Naive thymus-derived CD8-positive, alpha-beta T cell (primary cell): ENCODE data around the gene CLIP2. TPM values are rescaled to one million over a fixed set of nuclear protein-coding genes. Genes with fewer than 3 reads are reported as not detected.
"Not testable (repeated sequence)": the region's sequence is repeated elsewhere in the genome, so short reads cannot be mapped to it uniquely, and the experiment has no call there.

ENCODE experiments used
- ATAC-seq, 2 donors: fragments of 150-1000 bp; cut with Tn5 transposase in 1 of 2; sonication (Bioruptor Pico), chemical (Tn5 transposase) in 1 of 2; 1 replicate in 1 of 2; 2 replicates in 1 of 2; pipeline ENCODE4 v1.10.0; 2021; ENCODE audit warnings: mild to moderate bottlenecking in 2 of 2, moderate library complexity in 2 of 2
- POLR2A ChIA-PET: fragments of 350-600 bp; sonication (Branson Sonifier 250); formaldehyde crosslinking; loops from one replicate; lab custom pipeline; 2021; ENCODE audit warnings: antibody characterized with exemption; lab: Charles Lee
- DNase-seq, 10 donors: peaks; one replicate each; pipeline versions ENCODE4 v3.0.0 to v3.0.0-alpha.2; 2020 to 2022
- H3K27ac Mint-ChIP-seq, 10 donors: one replicate each; pipeline ENCODE4 v1.8.0; 2020 to 2022; ENCODE audit warnings: mild to moderate bottlenecking in 10 of 10, mixed read lengths in 10 of 10, moderate library complexity in 4 of 10, inconsistent platforms in 1 of 10
- H3K27me3 Mint-ChIP-seq, 5 donors: one replicate each; pipeline ENCODE4 v1.8.0; 2021 to 2022; ENCODE audit warnings: mixed read lengths in 5 of 5
- H3K36me3 Mint-ChIP-seq, 3 donors: one replicate each; pipeline ENCODE4 v1.8.0; 2020 to 2022; ENCODE audit warnings: mixed read lengths in 3 of 3, mild to moderate bottlenecking in 2 of 3, inconsistent platforms in 1 of 3
- H3K4me1 Mint-ChIP-seq, 4 donors: one replicate each; pipeline ENCODE4 v1.8.0; 2021 to 2022; ENCODE audit warnings: mixed read lengths in 4 of 4
- H3K4me3 Mint-ChIP-seq, 10 donors: one replicate each; pipeline ENCODE4 v1.8.0; 2020 to 2022; ENCODE audit warnings: mild to moderate bottlenecking in 10 of 10, mixed read lengths in 10 of 10, moderate library complexity in 6 of 10, inconsistent platforms in 1 of 10
- H3K9me3 Mint-ChIP-seq, 9 donors: one replicate each; pipeline ENCODE4 v1.8.0; 2020 to 2022; ENCODE audit warnings: mixed read lengths in 9 of 9, mild to moderate bottlenecking in 3 of 9, inconsistent platforms in 1 of 9, moderate library complexity in 1 of 9
- polyA plus RNA-seq, 3 donors: library from polyadenylated mRNA; unstranded; fragments of 300-500 nt; fragmentation: Illumina TruSeq; gene quantifications; one replicate each; pipeline ENCODE4 v1.2.3, GENCODE V29; 2021
- total RNA-seq, 8 experiments: library from RNA in 2 of 8; stranded (reverse) in 2 of 8; gene quantifications; one replicate each; pipeline ENCODE4 v1.2.3 and lab custom pipeline; 2021 to 2026

CLIP2 gene
- total and polyA plus RNA-seq, 5 experiments from 2014 or later = 0.20 to 5.2 (median 0.32) TPM

GRCh38 chr7:74306004-74306729 lies 17.0 kb downstream of the CLIP2 start:
- DNase-seq (peak in 3 of 10 donors; percentile 9 to 18 (median 17)), ATAC-seq (peak; percentile 59 to 65)
- peak overlapping the region in 3 of 10 donors; percentile 43 to 50 (median 49) for H3K27ac Mint-ChIP-seq
- peak overlapping the region; percentile 69 to 89 (median 77) for H3K4me3 Mint-ChIP-seq
- POLR2A ChIA-PET = no interaction called here
- no peaks in the 10 kb centered on the region for H3K9me3 Mint-ChIP-seq
- H3K36me3 Mint-ChIP-seq = peaks cover 0 to 2% (median 0%) of the 10 kb centered on the region in 3 donors
- peaks cover under 1 to 15% (median 9%) of the 10 kb centered on the region in 5 donors for H3K27me3 Mint-ChIP-seq
- H3K4me1 Mint-ChIP-seq = peaks cover 9 to 27% (median 18%) of the 10 kb centered on the region in 4 donors

- POLR2A ChIA-PET = no interaction called here
- peak; percentile 30 to 68 for ATAC-seq
- peak overlapping the region; percentile 69 to 89 (median 77) for H3K4me3 Mint-ChIP-seq
Measured at GRCh38 chr7:74306730-74307469, 17.7 kb downstream of the CLIP2 start.

GRCh38 chr7:74307738-74308505 lies 18.7 kb downstream of the CLIP2 start:
- DNase-seq (no peak), ATAC-seq (no peak)
- POLR2A ChIA-PET = no interaction called here
- Mint-ChIP-seq H3K4me3 (peak overlapping the region in 7 of 10 donors; percentile 12 to 89 (median 65)), H3K27me3 (peaks cover 2 to 15% (median 9%) of the 10 kb centered on the region in 5 donors), H3K4me1 (peaks cover 9 to 27% (median 20%) of the 10 kb centered on the region in 4 donors), H3K27ac (peak overlapping the region in 2 of 10 donors; percentile 22 to 66), H3K36me3 (peaks cover 0 to 2% (median 0%) of the 10 kb centered on the region in 3 donors), H3K9me3 (no peaks in the 10 kb centered on the region)

More at GRCh38 chr7:74306730-74307469, 17.7 kb downstream of the CLIP2 start:
- peaks cover 9 to 27% (median 20%) of the 10 kb centered on the region in 4 donors for H3K4me1 Mint-ChIP-seq
- peaks cover 2 to 15% (median 9%) of the 10 kb centered on the region in 5 donors for H3K27me3 Mint-ChIP-seq
- H3K36me3 Mint-ChIP-seq = peaks cover 0 to 2% (median 0%) of the 10 kb centered on the region in 3 donors
- H3K27ac Mint-ChIP-seq = peak overlapping the region in 4 of 10 donors; percentile 4 to 64 (median 49)
- H3K9me3 Mint-ChIP-seq = no peaks in the 10 kb centered on the region
- peak in 1 of 10 donors; percentile 9 for DNase-seq

- Mint-ChIP-seq H3K36me3 (peaks cover 0 to 2% (median 0%) of the 10 kb centered on the region in 3 donors), H3K27ac (no peak overlapping the region), H3K9me3 (no peaks in the 10 kb centered on the region), H3K4me1 (peaks cover 9 to 27% (median 20%) of the 10 kb centered on the region in 4 donors), H3K27me3 (peaks cover 2 to 15% (median 9%) of the 10 kb centered on the region in 5 donors), H3K4me3 (no peak overlapping the region)
- POLR2A ChIA-PET = no interaction called here
- ATAC-seq (no peak), DNase-seq (no peak)
Measured at GRCh38 chr7:74309181-74309580, 20.0 kb downstream of the CLIP2 start.

GRCh38 chr7:74311305-74311744 lies 22.1 kb downstream of the CLIP2 start:
- no peak for ATAC-seq
- POLR2A ChIA-PET = no interaction called here
- Mint-ChIP-seq H3K4me3 (no peak overlapping the region), H3K4me1 (peaks cover 7 to 18% (median 13%) of the 10 kb centered on the region in 4 donors), H3K36me3 (peaks cover 0 to 2% (median 0%) of the 10 kb centered on the region in 3 donors), H3K9me3 (no peaks in the 10 kb centered on the region), H3K27ac (no peak overlapping the region), H3K27me3 (peaks cover 2 to 15% (median 9%) of the 10 kb centered on the region in 5 donors)
- no peak for DNase-seq

GRCh38 chr7:74312418-74313028 lies 23.3 kb downstream of the CLIP2 start:
- POLR2A ChIA-PET = no interaction called here
- H3K36me3 Mint-ChIP-seq = peaks cover 0 to 2% (median 0%) of the 10 kb centered on the region in 3 donors
- ATAC-seq (no peak), DNase-seq (peak in 1 of 10 donors; percentile 49)
- H3K4me3 Mint-ChIP-seq = no peak overlapping the region
- H3K9me3 Mint-ChIP-seq = no peaks in the 10 kb centered on the region
- no peak overlapping the region for H3K27ac Mint-ChIP-seq
- H3K4me1 Mint-ChIP-seq = peaks cover 0 to 7% (median 3%) of the 10 kb centered on the region in 4 donors
- H3K27me3 Mint-ChIP-seq = peaks cover 2 to 5% (median 4%) of the 10 kb centered on the region in 5 donors

- H3K27me3 Mint-ChIP-seq, H3K36me3 Mint-ChIP-seq, H3K4me1 Mint-ChIP-seq, ATAC-seq, H3K4me3 Mint-ChIP-seq, H3K9me3 Mint-ChIP-seq, DNase-seq, H3K27ac Mint-ChIP-seq, POLR2A ChIA-PET: not testable (repeated sequence)
Measured at GRCh38 chr7:74315891-74316290, 26.7 kb downstream of the CLIP2 start.

GRCh38 chr7:74317146-74317782 lies 28.1 kb downstream of the CLIP2 start:
- ATAC-seq (no peak), DNase-seq (no peak)
- Mint-ChIP-seq H3K4me3 (no peak overlapping the region), H3K27me3 (no peaks in the 10 kb centered on the region), H3K36me3 (no peaks in the 10 kb centered on the region), H3K9me3 (no peaks in the 10 kb centered on the region), H3K27ac (no peak overlapping the region), H3K4me1 (peaks cover 0 to 8% (median 0%) of the 10 kb centered on the region in 4 donors)
- POLR2A ChIA-PET = no interaction called here

- POLR2A ChIA-PET = no interaction called here
- Mint-ChIP-seq H3K27me3 (no peaks in the 10 kb centered on the region), H3K4me3 (no peak overlapping the region), H3K4me1 (peaks cover 0 to 8% (median 0%) of the 10 kb centered on the region in 4 donors), H3K27ac (peak overlapping the region in 1 of 10 donors; percentile 56), H3K36me3 (no peaks in the 10 kb centered on the region), H3K9me3 (no peaks in the 10 kb centered on the region)
- DNase-seq (no peak), ATAC-seq (no peak)
Measured at GRCh38 chr7:74318043-74318442, 28.8 kb downstream of the CLIP2 start.

- peak overlapping the region in 1 of 10 donors; percentile 53 for H3K27ac Mint-ChIP-seq
- no peak overlapping the region for H3K4me3 Mint-ChIP-seq
- no peaks in the 10 kb centered on the region for H3K36me3 Mint-ChIP-seq
- no peaks in the 10 kb centered on the region for H3K27me3 Mint-ChIP-seq
- POLR2A ChIA-PET = no interaction called here
- DNase-seq (no peak), ATAC-seq (no peak)
- peaks cover 0 to 8% (median 0%) of the 10 kb centered on the region in 4 donors for H3K4me1 Mint-ChIP-seq
- H3K9me3 Mint-ChIP-seq = no peaks in the 10 kb centered on the region
Measured at GRCh38 chr7:74320645-74321221, 31.5 kb downstream of the CLIP2 start.

- H3K36me3 Mint-ChIP-seq, POLR2A ChIA-PET, H3K27ac Mint-ChIP-seq, ATAC-seq, H3K4me1 Mint-ChIP-seq, H3K9me3 Mint-ChIP-seq, H3K4me3 Mint-ChIP-seq, H3K27me3 Mint-ChIP-seq: not testable (repeated sequence)
- peak in 1 of 10 donors; percentile 14 for DNase-seq
Measured at GRCh38 chr7:74322892-74323291, 33.7 kb downstream of the CLIP2 start.
